Myocyte (in vitro differentiated cells): ENCODE measurements around the gene YPEL1. TPM values are rescaled to one million over a fixed set of nuclear protein-coding genes. Genes with fewer than 3 reads are reported as not detected.
"Not testable (repeated sequence)": the region's sequence is repeated elsewhere in the genome, so short reads cannot be mapped to it uniquely, and the experiment has no call there.

Experiments used
- DNase-seq: peaks from one replicate; pipeline ENCODE4 v3.0.0-alpha.2; 2012; ENCODE audit warnings: low read depth
- total RNA-seq: library from RNA; depleted of rRNA; stranded (reverse); fragments of >200 nt; gene quantifications from 2 replicates; pipeline ENCODE4 v1.2.3, GENCODE V29; 2014

Gene YPEL1
- total RNA-seq, 1 donor from 2014 or later = 2.6 TPM

DNA sequence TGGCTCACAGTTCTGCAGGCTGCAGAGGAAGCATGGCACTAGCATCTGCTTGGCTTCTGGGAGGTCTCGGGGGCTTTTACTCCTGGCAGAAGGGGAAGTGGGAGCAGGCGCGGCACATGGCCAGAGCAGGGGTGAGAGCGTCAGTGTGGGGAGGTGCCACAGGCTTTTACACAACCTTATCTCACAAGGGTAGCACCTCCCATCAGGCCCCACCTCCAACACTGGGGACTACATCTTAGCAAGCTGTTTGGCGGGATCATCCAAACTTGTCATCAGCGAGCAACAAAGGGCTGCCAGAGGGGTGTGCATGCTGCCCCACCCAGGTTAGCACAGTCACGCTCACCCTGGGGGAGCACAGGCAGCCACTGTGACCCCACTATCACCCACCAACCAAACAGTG lies 18.9 kb upstream of the YPEL1 start:
- no peak for DNase-seq

DNA sequence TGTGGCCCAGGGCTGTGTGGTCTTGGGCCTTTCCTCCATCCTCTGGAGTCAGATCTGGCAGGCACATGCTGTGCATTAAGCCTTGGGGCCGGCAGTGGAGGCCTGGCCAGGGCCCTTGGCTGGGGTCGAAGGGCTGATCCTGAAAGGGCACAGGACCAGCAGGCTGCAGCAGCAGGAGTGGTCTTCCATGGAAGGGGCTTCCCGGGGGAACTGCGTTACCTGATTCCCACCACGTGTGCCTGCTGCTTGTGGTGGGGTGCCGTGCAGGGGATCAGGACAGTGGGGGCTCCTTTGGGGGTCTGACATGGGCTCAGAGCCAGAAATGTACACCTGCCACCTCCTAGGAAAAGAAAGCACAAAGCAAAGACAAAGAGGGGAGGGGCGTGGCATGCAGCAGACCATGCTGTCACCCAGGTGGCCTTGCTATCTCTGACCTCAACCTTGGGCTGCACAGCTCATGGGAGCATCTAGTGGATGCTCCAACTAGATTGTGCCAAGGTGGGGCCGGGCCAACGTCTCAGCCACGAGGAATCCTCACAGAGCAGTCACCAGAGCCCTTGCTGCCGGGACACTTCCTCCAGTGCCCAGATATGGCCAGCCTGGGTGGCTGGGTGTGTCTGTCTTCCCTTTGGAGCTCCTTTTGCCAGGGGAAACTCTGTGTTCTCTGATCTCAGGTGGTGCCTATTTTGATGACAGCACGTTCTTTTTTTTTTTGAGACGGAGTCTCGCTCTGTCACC lies 17.9 kb upstream of the YPEL1 start:
- no peak for DNase-seq

GRCh38 chr22:21752276-21752675 lies 16.7 kb upstream of the YPEL1 start:
- no peak for DNase-seq

GRCh38 chr22:21745948-21746347 lies 10.4 kb upstream of the YPEL1 start:
- no peak for DNase-seq

GRCh38 chr22:21744917-21745316 lies 9.3 kb upstream of the YPEL1 start:
- not testable (repeated sequence) for DNase-seq

DNA sequence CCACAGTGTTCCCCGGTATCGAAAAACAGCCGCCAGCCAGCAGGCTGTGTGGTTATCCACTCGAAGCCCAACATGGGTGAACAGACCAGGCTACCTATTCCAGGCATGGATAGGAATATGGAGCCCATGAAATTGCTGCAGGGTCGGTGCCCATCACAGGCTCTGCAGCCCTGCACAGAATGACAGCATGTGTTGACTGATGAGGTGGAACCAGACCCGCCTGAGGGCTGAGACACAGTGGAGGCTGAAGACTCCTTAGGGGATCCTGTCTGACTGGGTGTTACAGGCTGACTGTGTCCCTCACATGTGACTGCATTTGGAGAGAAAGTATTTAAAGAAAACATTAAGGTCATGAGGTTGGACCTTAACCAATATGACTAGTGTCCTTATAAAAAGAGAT lies 6.2 kb upstream of the YPEL1 start:
- DNase-seq = no peak

DNA sequence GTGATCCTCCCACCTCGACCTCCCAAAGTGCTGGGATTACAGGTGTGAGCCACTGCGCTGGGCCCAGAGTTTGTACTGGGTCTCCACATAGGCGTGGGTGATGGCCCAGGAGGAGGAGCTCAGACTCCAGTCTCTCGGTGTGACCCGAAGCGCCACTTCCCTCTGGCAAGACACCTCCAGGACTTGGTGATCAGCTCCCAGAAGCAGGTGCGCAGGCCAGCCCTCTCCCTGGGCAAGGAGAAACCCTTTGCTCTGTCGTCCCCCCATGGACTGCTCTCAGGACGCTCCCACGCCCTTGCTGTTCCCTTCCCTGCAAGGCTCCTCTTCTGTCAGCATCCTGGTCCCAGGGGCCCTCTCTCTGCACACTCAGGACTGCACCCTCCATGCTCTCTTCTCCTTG lies 5.5 kb upstream of the YPEL1 start:
- no peak for DNase-seq

- no peak for DNase-seq
Measured at GRCh38 chr22:21739828-21740377, 4.3 kb upstream of the YPEL1 start.

- no peak for DNase-seq
Measured at GRCh38 chr22:21738966-21739365, 3.4 kb upstream of the YPEL1 start.

DNA sequence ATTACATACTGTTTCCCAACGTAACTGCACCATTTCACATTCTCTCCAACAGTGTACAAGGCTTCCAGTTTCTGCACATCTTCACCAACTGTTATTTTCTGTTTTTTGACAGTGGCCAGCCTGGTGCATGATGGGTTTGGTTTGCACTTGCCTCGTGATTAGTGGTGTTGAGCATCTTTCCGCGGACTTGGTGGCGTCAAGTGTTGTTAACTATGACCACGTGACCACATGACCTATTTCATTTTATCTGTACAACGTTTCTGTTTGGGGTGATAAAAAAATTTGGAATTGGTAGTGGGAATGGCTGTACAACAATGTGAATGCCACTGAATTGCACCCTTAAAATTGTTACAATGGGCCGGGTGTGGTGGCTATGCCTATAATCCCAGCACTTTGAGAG lies 2.5 kb upstream of the YPEL1 start:
- no peak for DNase-seq

GRCh38 chr22:21736948-21737347 lies 1.4 kb upstream of the YPEL1 start:
- DNase-seq = no peak

- DNase-seq = no peak
Measured at GRCh38 chr22:21736084-21736642, 569 bp upstream of the YPEL1 start.

GRCh38 chr22:21734540-21735199 lies 924 bp downstream of the YPEL1 start:
- peak; percentile 44 for DNase-seq

DNA sequence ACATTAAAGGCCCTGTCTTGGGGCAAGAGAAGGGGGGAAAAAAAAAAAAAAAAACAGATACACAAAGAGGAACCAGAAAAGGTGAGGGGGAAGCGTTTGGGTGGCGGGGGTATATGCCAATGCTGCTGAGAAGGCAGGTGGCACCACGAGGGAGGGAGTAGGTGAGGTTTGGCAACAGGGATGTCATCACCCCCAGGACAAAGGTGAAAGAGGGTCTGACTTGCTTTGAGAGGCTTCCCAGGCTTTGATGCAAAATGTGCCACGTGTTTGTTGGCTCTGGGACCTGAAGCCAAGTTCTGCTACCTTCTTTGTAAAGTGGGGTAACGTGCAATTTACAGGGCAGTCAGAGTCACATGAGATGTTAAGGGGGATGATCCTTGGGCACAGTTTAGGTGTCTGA lies 4.1 kb downstream of the YPEL1 start:
- no peak for DNase-seq

GRCh38 chr22:21730535-21731308 lies 4.9 kb downstream of the YPEL1 start:
- no peak for DNase-seq

DNA sequence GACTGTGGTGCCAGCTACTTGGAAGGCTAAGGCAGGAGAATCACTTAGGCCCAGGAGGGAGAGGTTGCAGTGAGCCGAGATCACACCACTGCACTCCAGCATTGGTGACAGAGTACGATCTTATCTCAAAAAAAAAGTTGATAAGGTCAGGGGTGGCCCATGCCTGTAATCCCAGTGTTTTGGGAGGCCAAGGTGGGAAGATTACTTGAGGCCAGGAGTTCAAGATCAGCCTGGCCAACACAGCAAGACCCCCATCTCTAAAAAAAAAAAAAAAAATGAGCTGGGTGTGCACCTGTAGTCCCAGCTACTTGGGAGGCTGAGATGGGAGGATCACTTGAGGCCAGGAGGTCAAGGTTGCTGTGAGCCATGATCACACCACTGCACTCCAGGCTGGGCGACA lies 6.4 kb downstream of the YPEL1 start:
- not testable (repeated sequence) for DNase-seq

- no peak for DNase-seq
Measured at GRCh38 chr22:21728270-21728669, 7.3 kb downstream of the YPEL1 start.

DNA sequence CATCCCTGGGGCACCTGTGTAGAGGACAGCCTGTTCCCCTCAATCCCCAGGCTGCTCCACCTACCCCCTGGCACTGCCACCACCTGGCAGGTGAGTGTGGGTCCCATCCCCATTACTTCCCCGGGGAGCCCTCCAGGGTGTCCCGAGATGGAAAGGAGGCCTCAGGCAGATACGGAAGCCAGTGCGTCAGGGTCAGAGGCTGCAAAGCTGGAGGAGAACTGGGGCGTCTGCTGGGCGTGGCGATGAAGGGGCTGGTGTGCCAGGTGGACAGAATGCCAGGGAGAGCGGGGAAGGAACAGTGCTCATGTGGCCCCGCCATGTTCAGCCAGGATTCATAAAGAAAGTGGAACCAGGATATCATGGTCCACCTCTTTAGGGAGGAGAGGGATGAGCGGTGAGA lies 7.8 kb downstream of the YPEL1 start:
- no peak for DNase-seq

GRCh38 chr22:21727159-21727558 lies 8.4 kb downstream of the YPEL1 start:
- no peak for DNase-seq

- DNase-seq = no peak
Measured at GRCh38 chr22:21726650-21727049, 8.9 kb downstream of the YPEL1 start.

- DNase-seq = no peak
Measured at GRCh38 chr22:21725956-21726649, 9.5 kb downstream of the YPEL1 start.
